DND-41 (cell line): Measurements from ENCODE around the gene USP46.

ENCODE experiments used
- ATAC-seq: fragments of 200-7000 bp; cut with Tn5 transposase; 3 replicates; pipeline ENCODE4 v1.9.1; 2021; ENCODE audit warnings: low read depth; ENCODE audit not compliant: insufficient read depth
- DNase-seq: peaks from one replicate; pipeline ENCODE4 v3.0.0-alpha.2; 2020
- H2AFZ ChIP-seq: 2 replicates; pipeline ENCODE4 v1.6.0; 2012; ENCODE audit warnings: low read depth, low read length
- H3K27ac ChIP-seq: 2 replicates; pipeline ENCODE4 v1.5.1; 2012; ENCODE audit warnings: low read length, inconsistent platforms
- H3K27me3 ChIP-seq: fragments of 200-600 bp; sonication (generic); 2 replicates; pipeline ENCODE4 v1.6.0; 2012; ENCODE audit warnings: low read length, mild to moderate bottlenecking, inconsistent platforms; ENCODE audit not compliant: insufficient read depth, poor library complexity
- H3K36me3 ChIP-seq: 2 replicates; pipeline ENCODE4 v1.5.1; 2012; ENCODE audit warnings: low read length, inconsistent platforms; ENCODE audit not compliant: insufficient read depth
- H3K4me1 ChIP-seq: 2 replicates; pipeline ENCODE4 v1.5.1; 2012; ENCODE audit warnings: mild to moderate bottlenecking, low read length; ENCODE audit not compliant: insufficient read depth
- H3K4me2 ChIP-seq: 2 replicates; pipeline ENCODE4 v1.6.0; 2012; ENCODE audit warnings: mild to moderate bottlenecking, moderate library complexity, low read length, inconsistent platforms; ENCODE audit not compliant: insufficient read depth
- H3K4me3 ChIP-seq, 2 experiments: fragments of 200-600 bp in 1 of 2; shearing (Covaris generic) in 1 of 2; 2 replicates each; pipeline ENCODE4 v1.5.1; 2012 to 2016; ENCODE audit warnings: inconsistent platforms in 2 of 2, low read length in 2 of 2, mild to moderate bottlenecking in 2 of 2, low read depth in 1 of 2, moderate library complexity in 1 of 2
- H3K79me2 ChIP-seq: 2 replicates; pipeline ENCODE4 v1.6.0; 2012; ENCODE audit warnings: low read length, inconsistent platforms; ENCODE audit not compliant: insufficient read depth
- H3K9ac ChIP-seq: 2 replicates; pipeline ENCODE4 v1.6.0; 2012; ENCODE audit warnings: low read depth, mild to moderate bottlenecking, inconsistent platforms, low read length, moderate library complexity
- H3K9me3 ChIP-seq: 2 replicates; pipeline ENCODE4 v1.5.1; 2012; ENCODE audit warnings: low read length, moderate library complexity, mild to moderate bottlenecking, inconsistent platforms; ENCODE audit not compliant: insufficient read depth, severe bottlenecking
- H4K20me1 ChIP-seq: 2 replicates; pipeline ENCODE4 v1.6.0; 2012; ENCODE audit warnings: low read length; ENCODE audit not compliant: insufficient read depth
- EZH2 ChIP-seq: IDR thresholded peaks from 3 replicates; pipeline ENCODE4 v1.6.1; 2012; ENCODE audit warnings: borderline replicate concordance, low read depth, mild to moderate bottlenecking, moderate library complexity, low read length, inconsistent platforms; ENCODE audit not compliant: severe bottlenecking
- TF ChIP-seq, protein P1 (sequence below): IDR thresholded peaks from 2 replicates; pipeline ENCODE4 v1.5.1; 2012; ENCODE audit warnings: borderline replicate concordance, low read length, moderate library complexity, mild to moderate bottlenecking; ENCODE audit not compliant: poor library complexity, severe bottlenecking; ENCODE audit errors: extremely low read depth

Gene USP46

DNA sequence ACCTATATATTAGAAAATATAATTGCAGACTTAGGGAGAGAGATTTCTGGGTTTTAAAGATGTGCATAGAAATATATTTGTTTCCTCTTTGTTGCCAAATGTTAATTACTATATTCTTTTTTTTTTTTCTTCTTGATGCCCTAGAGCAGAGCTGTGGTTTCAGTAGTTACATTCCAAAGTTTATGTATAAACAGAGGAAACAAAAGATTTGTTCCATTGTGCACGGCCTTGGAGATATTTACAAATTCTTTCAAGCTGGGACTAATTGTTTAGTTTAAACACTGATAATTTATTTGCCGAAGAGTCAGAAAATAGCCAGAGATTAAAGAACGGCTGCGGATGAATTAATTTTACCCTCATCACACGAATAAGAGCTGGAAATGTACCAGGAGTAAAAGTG, 85.1 kb downstream of the USP46 start:
- Histone ChIP-seq H3K79me2 (no peaks in the 10 kb centered on the region), H4K20me1 (no peaks in the 10 kb centered on the region), H3K9ac (no peak overlapping the region), H3K4me2 (no peak overlapping the region), H3K4me3 (no peak overlapping the region), H2AFZ (no peak overlapping the region), H3K27ac (no peak overlapping the region), H3K36me3 (no peaks in the 10 kb centered on the region), H3K9me3 (no peaks in the 10 kb centered on the region), H3K27me3 (no peaks in the 10 kb centered on the region), H3K4me1 (no peaks in the 10 kb centered on the region)
- DNase-seq (no peak), ATAC-seq (no peak)
- no peak for TF ChIP-seq EZH2
- TF ChIP-seq, protein P1, sequence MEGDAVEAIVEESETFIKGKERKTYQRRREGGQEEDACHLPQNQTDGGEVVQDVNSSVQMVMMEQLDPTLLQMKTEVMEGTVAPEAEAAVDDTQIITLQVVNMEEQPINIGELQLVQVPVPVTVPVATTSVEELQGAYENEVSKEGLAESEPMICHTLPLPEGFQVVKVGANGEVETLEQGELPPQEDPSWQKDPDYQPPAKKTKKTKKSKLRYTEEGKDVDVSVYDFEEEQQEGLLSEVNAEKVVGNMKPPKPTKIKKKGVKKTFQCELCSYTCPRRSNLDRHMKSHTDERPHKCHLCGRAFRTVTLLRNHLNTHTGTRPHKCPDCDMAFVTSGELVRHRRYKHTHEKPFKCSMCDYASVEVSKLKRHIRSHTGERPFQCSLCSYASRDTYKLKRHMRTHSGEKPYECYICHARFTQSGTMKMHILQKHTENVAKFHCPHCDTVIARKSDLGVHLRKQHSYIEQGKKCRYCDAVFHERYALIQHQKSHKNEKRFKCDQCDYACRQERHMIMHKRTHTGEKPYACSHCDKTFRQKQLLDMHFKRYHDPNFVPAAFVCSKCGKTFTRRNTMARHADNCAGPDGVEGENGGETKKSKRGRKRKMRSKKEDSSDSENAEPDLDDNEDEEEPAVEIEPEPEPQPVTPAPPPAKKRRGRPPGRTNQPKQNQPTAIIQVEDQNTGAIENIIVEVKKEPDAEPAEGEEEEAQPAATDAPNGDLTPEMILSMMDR, result no peak

DNA sequence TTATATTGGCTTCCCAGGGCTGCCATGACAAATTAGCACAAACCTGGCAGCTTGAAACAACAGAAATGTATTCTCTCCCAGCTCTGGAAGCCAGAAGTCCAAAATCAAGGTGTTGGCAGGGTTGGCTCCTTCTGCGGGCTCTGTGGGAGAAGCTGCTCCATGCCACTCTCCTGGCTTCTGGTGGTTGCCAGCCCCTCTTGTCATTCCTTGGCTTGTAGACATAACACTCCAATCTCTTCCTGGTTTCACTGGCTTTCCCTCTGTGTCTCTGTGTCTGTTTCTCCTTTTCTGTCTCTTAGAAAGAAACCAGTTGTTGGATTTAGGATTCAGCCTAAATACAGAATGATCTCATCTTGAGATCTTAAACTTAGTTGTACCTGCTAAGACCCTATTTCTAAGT, 85.5 kb downstream of the USP46 start:
- H3K4me1 ChIP-seq, result no peaks in the 10 kb centered on the region
- no peak overlapping the region for H3K4me2 ChIP-seq
- no peak overlapping the region for H3K9ac ChIP-seq
- no peaks in the 10 kb centered on the region for H3K27me3 ChIP-seq
- no peak overlapping the region for H3K27ac ChIP-seq
- TF ChIP-seq, protein P1, result no peak
- no peak for TF ChIP-seq EZH2
- no peaks in the 10 kb centered on the region for H4K20me1 ChIP-seq
- DNase-seq (no peak), ATAC-seq (no peak)
- H3K4me3 ChIP-seq, result no peak overlapping the region
- no peaks in the 10 kb centered on the region for H3K36me3 ChIP-seq
- H3K79me2 ChIP-seq, result no peaks in the 10 kb centered on the region
- H2AFZ ChIP-seq, result no peak overlapping the region
- no peaks in the 10 kb centered on the region for H3K9me3 ChIP-seq

DNA sequence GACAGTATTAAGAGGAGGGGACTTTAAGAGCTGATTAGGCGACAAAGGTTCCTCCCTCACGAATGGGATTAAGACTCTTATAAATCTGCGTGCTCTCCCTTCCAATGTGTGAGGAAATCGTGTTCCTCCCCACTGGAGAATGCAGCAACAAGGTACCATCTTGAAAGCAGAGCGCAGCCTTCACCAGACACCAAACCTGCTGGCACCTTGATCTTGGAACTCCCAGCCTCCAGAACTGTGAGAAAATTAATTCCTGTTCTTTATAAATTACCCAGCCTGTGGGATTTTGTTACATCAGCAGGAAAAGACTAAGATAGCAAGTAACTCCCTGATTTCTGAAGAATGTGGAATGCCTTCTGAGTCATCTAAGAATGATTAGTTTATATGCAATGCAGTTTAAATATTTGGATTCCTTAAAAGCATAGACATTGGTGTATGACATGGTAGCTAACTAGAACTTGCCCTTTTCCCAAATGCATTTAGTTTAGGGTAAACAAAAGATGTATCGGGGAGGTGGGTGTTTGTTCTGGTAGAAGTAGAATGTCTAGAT, 86.1 kb downstream of the USP46 start:
- no peak overlapping the region for H3K27ac ChIP-seq
- no peaks in the 10 kb centered on the region for H3K79me2 ChIP-seq
- no peak overlapping the region for H3K4me3 ChIP-seq
- DNase-seq (no peak), ATAC-seq (no peak)
- H3K4me1 ChIP-seq, result no peaks in the 10 kb centered on the region
- H4K20me1 ChIP-seq, result no peaks in the 10 kb centered on the region
- TF ChIP-seq, protein P1, result no peak
- TF ChIP-seq EZH2, result no peak
- H3K36me3 ChIP-seq, result no peaks in the 10 kb centered on the region
- no peak overlapping the region for H2AFZ ChIP-seq
- H3K9ac ChIP-seq, result no peak overlapping the region
- no peak overlapping the region for H3K4me2 ChIP-seq
- H3K27me3 ChIP-seq, result no peaks in the 10 kb centered on the region
- H3K9me3 ChIP-seq, result no peaks in the 10 kb centered on the region

DNA sequence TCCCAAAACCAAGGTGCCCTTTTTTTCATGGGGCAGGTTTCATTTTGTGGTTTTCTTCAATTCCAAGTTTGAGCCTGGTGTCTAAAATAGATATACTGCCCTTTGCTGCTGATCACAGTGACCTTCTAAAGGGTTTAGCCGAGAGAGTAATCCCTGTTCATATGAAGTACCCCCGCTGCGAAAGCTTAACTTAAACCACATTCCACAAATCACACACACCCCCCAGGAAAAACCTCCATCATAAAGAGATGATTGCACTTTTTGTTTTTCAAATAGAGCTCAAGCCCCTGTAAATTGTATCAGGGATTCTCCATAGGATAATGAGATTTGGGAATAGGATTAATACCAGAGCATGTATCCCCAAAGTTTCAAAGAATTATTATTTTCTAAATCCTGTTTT, 90.8 kb downstream of the USP46 start:
- Histone ChIP-seq H3K79me2 (no peaks in the 10 kb centered on the region), H3K9me3 (no peaks in the 10 kb centered on the region), H4K20me1 (no peaks in the 10 kb centered on the region), H3K27ac (no peak overlapping the region), H3K27me3 (no peaks in the 10 kb centered on the region), H3K4me1 (no peaks in the 10 kb centered on the region), H3K4me2 (no peak overlapping the region), H3K9ac (no peak overlapping the region), H3K36me3 (no peaks in the 10 kb centered on the region), H2AFZ (no peak overlapping the region), H3K4me3 (no peak overlapping the region)
- ATAC-seq (no peak), DNase-seq (no peak)
- TF ChIP-seq, protein P1, result no peak
- no peak for TF ChIP-seq EZH2
